HG03135 (cell line): Measurements from ENCODE around the gene TEAD4.

Source experiments
- ATAC-seq: cut with Tn5 transposase; IDR thresholded peaks from one replicate; pipeline ENCODE4 v1.9.1; 2021; ENCODE audit warnings: mild to moderate bottlenecking, moderate library complexity; ENCODE audit not compliant: unreplicated experiment

Gene TEAD4

GRCh38 chr12:2999265-2999841 lies 40.2 kb downstream of the TEAD4 start:
- ATAC-seq: no peak

- ATAC-seq: no peak
These were observed 41.5 kb downstream of the TEAD4 start for GRCh38 chr12:3000548-3001275.

DNA sequence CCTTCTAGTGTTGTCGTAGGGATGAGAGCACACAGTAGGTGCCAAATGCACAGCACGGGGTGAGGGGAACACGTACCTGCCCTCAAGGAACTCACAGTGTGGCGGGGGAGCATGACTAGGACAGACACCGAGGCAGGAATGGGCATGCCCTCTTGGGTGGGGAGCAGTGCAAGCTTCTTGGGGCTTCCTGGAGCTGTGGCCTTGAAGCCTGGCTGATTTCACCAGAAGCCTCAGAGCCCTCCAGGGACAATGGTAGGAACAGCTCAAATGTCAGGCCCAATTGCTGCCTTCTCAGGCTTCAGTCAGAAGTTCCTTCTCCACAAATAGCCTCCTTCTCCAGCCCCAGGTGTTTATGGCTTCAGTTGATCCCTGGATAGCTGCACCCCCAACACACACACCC lies 43.4 kb downstream of the TEAD4 start:
- ATAC-seq: no peak

- no peak for ATAC-seq
These were observed 44.3 kb downstream of the TEAD4 start for GRCh38 chr12:3003357-3003992.

GRCh38 chr12:3004655-3005565 lies 45.7 kb downstream of the TEAD4 start:
- no peak for ATAC-seq

DNA sequence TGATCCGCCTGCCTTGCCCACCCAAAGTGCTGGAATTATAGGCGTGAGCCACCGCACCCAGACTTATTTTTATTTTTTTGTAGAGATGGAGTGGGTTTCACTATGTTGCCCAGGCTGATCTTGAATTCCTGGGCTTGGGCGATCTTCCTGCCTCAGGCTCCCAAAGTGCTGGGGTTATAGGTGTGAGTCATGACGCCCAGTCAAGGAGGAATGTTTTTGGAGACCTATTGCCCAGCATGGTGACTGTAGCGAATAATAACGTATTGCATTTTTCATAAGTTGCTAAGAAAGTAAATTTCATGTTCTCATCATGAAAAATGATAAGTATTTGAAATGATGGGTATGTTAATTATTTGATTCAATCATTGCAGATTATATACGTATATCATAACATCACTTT lies 46.5 kb downstream of the TEAD4 start:
- no peak for ATAC-seq

DNA sequence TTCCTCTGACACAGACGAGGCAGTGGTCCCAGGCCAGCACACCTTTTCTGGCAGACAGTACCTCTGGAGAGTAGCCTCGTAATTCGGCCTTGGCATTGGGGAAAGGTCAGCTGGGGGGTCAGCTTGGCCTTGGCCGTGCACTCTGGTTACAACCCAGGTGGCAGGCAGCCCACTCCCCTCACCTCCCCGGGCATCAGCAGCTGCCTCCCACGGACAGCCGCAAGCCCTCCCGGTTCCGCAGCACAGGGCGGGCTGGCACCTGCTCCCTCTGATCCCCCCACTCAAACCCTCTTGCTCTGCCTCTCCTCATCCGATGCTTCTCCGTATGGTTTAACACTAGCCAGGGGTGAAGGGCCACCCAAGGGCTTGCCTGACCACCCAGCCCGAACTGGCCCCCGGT lies 50.6 kb downstream of the TEAD4 start:
- no peak for ATAC-seq

GRCh38 chr12:3010214-3010930 lies 51.2 kb downstream of the TEAD4 start:
- ATAC-seq: no peak

DNA sequence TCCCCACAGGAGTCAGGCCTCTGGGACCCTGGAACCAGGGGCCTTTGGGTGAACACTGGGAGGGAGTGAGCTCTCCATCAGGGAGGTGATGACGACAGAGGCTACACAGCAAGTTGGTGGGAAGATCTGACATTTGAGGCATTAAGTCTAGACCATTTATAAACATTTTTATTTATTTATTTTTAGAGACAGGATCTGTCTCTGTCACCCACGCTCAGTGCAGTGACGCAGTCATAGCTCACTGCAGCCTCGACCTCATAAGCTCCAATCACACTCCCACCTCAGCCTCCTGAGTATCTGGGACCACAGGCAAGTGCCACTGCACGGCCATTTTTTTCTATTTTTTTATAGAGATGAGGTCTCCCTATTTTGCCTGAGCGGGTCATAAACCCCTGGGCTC lies 53.6 kb downstream of the TEAD4 start:
- ATAC-seq: no peak

- ATAC-seq: no peak
These were observed 55.4 kb downstream of the TEAD4 start for GRCh38 chr12:3014641-3015040.

GRCh38 chr12:3015356-3015755 lies 56.2 kb downstream of the TEAD4 start:
- ATAC-seq: no peak

- ATAC-seq: no peak
These were observed 57.0 kb downstream of the TEAD4 start for GRCh38 chr12:3016191-3016590.

GRCh38 chr12:3017281-3017680 lies 58.1 kb downstream of the TEAD4 start:
- no peak for ATAC-seq

- no peak for ATAC-seq
These were observed 59.2 kb downstream of the TEAD4 start for GRCh38 chr12:3018284-3019004.

DNA sequence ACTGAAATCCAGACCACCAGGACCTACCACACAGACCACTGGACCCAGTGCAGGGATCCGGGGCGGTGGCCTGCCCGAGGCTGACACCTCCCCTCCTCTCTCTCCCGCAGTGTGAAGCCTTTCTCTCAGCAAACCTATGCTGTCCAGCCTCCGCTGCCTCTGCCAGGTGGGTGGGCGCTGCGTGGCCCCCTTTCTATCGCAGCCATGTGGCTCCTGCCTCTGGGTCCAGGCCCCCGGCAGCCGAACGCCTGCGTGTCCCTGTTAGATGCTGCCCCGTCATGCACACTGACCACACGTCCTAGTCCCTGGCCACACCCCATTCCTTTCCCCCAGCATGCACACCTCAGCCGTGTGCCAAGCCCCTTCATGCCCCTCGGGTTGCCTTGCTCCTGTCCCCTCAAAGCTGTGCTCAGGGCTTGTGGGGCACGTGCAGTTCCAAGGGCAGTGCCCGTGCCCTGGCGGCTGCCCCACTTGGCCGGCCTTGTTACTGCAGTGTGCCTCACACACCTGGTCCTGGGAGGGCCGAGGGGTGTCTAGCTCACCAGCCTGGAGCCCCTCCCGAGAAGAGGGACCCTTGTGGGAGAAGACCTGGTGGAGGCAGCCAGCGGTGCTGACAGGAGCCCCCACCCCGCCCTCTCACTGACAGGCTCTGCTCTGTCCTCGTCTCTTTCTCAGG lies 59.9 kb downstream of the TEAD4 start:
- no peak for ATAC-seq

DNA sequence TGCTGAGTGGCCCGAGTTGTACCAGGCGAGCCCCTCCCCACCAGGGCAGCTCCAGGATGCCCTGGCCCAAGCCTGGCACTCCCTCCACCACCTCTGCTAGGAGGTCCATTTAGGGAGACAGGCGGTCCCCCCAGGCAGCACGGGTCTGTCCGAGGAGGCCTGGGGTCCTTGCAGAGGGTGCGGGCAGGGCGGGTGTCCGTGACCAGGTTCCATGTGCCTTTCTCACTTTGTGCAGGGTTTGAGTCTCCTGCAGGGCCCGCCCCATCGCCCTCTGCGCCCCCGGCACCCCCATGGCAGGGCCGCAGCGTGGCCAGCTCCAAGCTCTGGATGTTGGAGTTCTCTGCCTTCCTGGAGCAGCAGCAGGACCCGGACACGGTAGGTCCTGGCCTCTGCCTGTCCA lies 61.2 kb downstream of the TEAD4 start:
- no peak for ATAC-seq

DNA sequence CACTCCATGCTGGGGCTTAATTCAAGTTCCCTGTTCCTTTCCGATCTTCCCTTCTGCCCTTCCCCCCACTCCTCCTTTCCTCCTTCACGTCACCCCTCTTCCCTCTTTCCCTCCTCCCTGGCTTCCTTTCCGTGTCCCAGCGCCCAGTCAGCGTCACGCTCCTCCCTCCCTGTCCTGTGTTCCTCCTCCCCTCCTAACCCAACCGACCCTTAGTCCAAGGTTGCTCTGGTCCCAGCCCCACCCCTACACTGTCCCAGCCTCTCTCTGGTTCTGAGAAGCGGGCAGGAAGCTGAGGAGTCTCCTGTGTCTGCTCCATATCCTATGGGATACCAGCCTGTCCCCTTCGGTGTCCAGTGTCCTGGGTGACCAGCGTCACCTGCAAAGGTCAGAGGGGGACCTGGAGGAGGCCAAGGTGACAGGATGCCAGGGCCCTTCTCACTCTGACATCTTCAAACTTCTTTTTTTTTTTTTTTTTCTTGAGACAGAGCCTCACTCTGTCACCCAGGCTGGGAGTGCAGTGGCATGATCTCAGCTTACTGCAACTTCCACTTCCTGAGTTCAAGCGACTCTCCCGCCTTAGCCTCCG lies 61.7 kb downstream of the TEAD4 start:
- no peak for ATAC-seq

- no peak for ATAC-seq
These were observed 63.2 kb downstream of the TEAD4 start for GRCh38 chr12:3022411-3022810.

DNA sequence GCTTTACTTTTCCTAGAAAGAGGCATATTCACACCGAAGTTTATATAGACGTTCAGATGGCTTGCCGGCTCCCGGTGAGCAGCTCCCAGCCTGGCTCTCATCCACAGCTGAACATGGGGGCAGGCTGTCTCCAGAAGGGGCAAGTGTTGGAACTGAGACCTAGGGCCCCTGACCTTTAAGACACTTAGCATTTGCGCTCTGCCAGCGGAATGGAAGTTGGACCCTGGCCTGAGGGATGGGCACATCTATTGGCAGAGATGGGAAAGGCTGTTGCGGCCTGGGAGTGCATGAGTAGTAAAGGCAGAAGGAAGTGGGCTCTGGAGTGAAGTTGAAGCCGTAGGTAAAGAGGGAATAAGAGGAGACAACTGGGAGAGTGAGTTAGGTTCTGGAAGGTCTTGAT lies 63.8 kb downstream of the TEAD4 start:
- no peak for ATAC-seq
